ENCODE data around the gene EXOC3L1.
A peak's percentile ranks its signal among the peaks of the same experiment; 100 is the strongest.

Gene EXOC3L1

DNA sequence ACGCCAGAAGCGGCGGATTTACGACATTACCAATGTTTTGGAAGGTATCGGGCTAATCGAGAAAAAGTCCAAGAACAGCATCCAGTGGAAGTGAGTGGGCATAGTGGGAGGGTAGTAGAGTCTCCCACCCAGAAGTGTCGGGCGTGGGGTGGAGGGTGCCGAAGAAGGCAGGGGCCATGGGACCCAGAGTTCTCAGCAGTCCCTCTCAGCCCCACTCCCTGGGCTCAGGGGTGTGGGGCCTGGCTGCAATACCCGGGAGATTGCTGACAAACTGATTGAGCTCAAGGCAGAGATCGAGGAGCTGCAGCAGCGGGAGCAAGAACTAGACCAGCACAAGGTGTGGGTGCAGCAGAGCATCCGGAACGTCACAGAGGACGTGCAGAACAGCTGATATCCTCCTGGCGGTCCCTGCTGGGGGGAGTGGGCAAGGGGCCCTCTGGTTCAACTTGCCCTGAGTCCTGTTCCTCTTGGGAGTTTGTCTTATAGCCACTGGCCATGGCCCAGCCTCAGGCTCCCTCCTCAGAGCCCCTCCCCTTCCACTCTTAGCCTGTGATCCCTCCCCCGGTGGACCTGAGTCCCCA is 2.9 kb upstream of the EXOC3L1 start:
- no peaks in the 10 kb centered on the region for H3K9me3 ChIP-seq (ENCODE audit: low read length)
- peaks cover 26% of the 10 kb centered on the region for H3K4me1 ChIP-seq (ENCODE audit: insufficient read depth, low read length)
- H3K4me3 ChIP-seq (ENCODE audit: low read depth in 1 of 2, low read length in 2 of 2), result peak overlapping the region; percentile 47 to 91
- H3K36me3 ChIP-seq (ENCODE audit: insufficient read depth, low read length), result peaks cover 44% of the 10 kb centered on the region
- peak overlapping the region; percentile 80 for H3K27ac ChIP-seq (ENCODE audit: low read depth, low read length)
- H3K27me3 ChIP-seq (ENCODE audit: control insufficient read depth in 1 of 2, insufficient read depth in 2 of 2, low read length in 2 of 2), result no peaks in the 10 kb centered on the region
- peak overlapping the region; percentile 79 for H3K9ac ChIP-seq (ENCODE audit: low read length)

DNA sequence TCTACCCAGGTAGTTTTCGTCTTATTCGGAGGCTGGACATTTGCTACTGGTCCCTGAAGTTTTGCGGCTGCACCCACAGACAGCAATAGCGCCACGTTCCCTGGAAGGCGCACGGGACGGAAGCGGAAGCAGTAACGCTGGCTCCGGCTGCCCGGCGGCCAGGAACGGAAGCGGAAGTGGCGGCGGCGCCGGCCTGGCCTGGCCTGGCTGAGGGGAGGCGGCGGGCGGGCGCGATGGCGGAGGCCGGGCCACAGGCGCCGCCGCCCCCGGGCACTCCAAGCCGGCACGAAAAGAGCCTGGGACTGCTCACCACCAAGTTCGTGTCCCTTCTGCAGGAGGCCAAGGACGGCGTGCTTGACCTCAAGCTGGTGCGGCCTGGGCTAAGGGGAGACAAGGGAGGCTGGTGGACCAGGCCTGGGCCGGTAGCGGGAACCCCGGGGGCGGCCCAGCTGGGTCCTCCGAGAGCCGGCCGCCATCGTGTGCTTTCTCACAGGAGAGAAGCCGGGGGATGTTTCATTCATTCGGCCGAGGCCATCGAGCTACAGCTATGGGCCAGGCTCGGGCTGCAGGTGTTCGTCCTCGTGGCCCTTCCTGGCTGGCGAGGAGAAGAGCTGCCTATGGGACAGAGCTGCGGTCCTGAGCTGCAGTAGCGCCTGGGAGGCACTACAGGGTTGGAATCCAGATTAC is 2.2 kb upstream of the EXOC3L1 start, which contains the start of gene E2F4:
Gene E2F4, plus strand, starts transcription at position 161 of the 687 bp plus-strand sequence. Its CDS starts 73 bp downstream, at position 234.
- Histone ChIP-seq H3K36me3 (ENCODE audit: insufficient read depth, low read length) (peaks cover 36% of the 10 kb centered on the region), H3K27me3 (ENCODE audit: control insufficient read depth in 1 of 2, insufficient read depth in 2 of 2, low read length in 2 of 2) (no peaks in the 10 kb centered on the region), H3K4me3 (ENCODE audit: low read depth in 1 of 2, low read length in 2 of 2) (peak within 1 kb of the TSS; percentile 47 to 91), H3K4me1 (ENCODE audit: insufficient read depth, low read length) (peaks cover 26% of the 10 kb centered on the region), H3K27ac (ENCODE audit: low read depth, low read length) (peak within 1 kb of the TSS; percentile 80), H3K9ac (ENCODE audit: low read length) (peak within 1 kb of the TSS; percentile 79), H3K9me3 (ENCODE audit: low read length) (no peaks in the 10 kb centered on the region)

DNA sequence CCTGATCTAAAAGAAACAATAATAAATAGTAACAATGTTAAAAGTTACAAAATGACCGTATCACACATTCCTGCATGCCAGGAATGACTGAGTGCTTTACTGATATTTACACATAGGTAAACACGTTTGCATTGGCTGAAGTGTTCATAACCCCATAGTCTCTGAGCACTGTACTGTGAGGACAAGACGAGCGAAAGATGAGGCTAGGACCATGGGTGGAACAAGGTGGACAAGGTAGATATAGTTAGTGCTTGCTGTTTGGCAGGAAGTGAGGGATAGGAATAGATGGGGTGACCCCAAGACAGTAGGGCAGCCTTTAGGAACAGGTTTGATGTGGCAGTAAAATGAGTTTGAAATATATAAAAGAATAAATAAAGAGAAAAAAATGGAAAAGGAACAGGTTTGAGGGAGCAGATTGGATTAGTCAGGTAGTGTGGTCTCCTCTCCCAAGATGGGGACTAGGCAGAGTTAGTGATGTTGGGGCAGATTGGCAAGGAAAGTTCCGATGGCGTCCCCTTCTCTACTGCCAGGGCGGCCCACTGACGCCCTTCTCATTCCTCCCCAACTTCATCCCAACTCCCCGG is 1.6 kb upstream of the EXOC3L1 start:
- Histone ChIP-seq H3K4me1 (ENCODE audit: insufficient read depth, low read length) (peaks cover 26% of the 10 kb centered on the region), H3K9ac (ENCODE audit: low read length) (no peak overlapping the region), H3K9me3 (ENCODE audit: low read length) (no peaks in the 10 kb centered on the region), H3K27me3 (ENCODE audit: control insufficient read depth in 1 of 2, insufficient read depth in 2 of 2, low read length in 2 of 2) (no peaks in the 10 kb centered on the region), H3K4me3 (ENCODE audit: low read depth in 1 of 2, low read length in 2 of 2) (peak overlapping the region in 1 of 2 donors; percentile 91), H3K36me3 (ENCODE audit: insufficient read depth, low read length) (peaks cover 30% of the 10 kb centered on the region), H3K27ac (ENCODE audit: low read depth, low read length) (no peak overlapping the region)

- no peak overlapping the region for H3K27ac ChIP-seq (ENCODE audit: low read depth, low read length)
- no peak overlapping the region for H3K9ac ChIP-seq (ENCODE audit: low read length)
- peaks cover 28% of the 10 kb centered on the region for H3K4me1 ChIP-seq (ENCODE audit: insufficient read depth, low read length)
- H3K4me3 ChIP-seq (ENCODE audit: low read depth in 1 of 2, low read length in 2 of 2), result no peak overlapping the region
- no peaks in the 10 kb centered on the region for H3K27me3 ChIP-seq (ENCODE audit: control insufficient read depth in 1 of 2, insufficient read depth in 2 of 2, low read length in 2 of 2)
- peaks cover 22% of the 10 kb centered on the region for H3K36me3 ChIP-seq (ENCODE audit: insufficient read depth, low read length)
- H3K9me3 ChIP-seq (ENCODE audit: low read length), result no peaks in the 10 kb centered on the region
Observed at GRCh38 chr16:67190448-67191399, 788 bp upstream of the EXOC3L1 start.

GRCh38 chr16:67188798-67189197 is 1.1 kb downstream of the EXOC3L1 start:
- Histone ChIP-seq H3K9me3 (ENCODE audit: low read length) (no peaks in the 10 kb centered on the region), H3K36me3 (ENCODE audit: insufficient read depth, low read length) (peaks cover 3% of the 10 kb centered on the region), H3K4me1 (ENCODE audit: insufficient read depth, low read length) (peaks cover 37% of the 10 kb centered on the region), H3K9ac (ENCODE audit: low read length) (no peak overlapping the region), H3K27ac (ENCODE audit: low read depth, low read length) (no peak overlapping the region), H3K27me3 (ENCODE audit: control insufficient read depth in 1 of 2, insufficient read depth in 2 of 2, low read length in 2 of 2) (no peaks in the 10 kb centered on the region), H3K4me3 (ENCODE audit: low read depth in 1 of 2, low read length in 2 of 2) (no peak overlapping the region)

DNA sequence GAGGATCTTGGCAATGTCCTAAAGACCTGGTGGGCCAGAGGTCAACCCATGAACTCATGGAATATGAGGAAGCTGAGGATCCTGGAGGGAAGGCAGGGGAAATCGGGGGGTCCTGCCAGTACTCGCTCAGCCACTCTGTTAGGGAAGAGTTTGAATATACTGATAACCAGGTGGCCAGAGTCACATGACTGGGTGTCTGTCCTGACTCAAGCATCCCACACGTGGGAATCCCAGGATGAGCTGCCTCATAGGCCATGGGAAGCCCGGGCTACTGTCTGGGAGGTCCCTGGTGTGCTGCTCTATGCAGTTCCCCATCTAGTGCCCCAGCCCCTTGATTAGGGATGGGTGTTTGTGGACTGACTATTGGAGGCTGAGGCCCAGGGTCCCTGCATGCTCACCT is 1.6 kb downstream of the EXOC3L1 start:
- Histone ChIP-seq H3K4me3 (ENCODE audit: low read depth in 1 of 2, low read length in 2 of 2) (no peak overlapping the region), H3K9me3 (ENCODE audit: low read length) (no peaks in the 10 kb centered on the region), H3K4me1 (ENCODE audit: insufficient read depth, low read length) (peaks cover 34% of the 10 kb centered on the region), H3K36me3 (ENCODE audit: insufficient read depth, low read length) (no peaks in the 10 kb centered on the region), H3K9ac (ENCODE audit: low read length) (no peak overlapping the region), H3K27ac (ENCODE audit: low read depth, low read length) (no peak overlapping the region), H3K27me3 (ENCODE audit: control insufficient read depth in 1 of 2, insufficient read depth in 2 of 2, low read length in 2 of 2) (no peaks in the 10 kb centered on the region)

DNA sequence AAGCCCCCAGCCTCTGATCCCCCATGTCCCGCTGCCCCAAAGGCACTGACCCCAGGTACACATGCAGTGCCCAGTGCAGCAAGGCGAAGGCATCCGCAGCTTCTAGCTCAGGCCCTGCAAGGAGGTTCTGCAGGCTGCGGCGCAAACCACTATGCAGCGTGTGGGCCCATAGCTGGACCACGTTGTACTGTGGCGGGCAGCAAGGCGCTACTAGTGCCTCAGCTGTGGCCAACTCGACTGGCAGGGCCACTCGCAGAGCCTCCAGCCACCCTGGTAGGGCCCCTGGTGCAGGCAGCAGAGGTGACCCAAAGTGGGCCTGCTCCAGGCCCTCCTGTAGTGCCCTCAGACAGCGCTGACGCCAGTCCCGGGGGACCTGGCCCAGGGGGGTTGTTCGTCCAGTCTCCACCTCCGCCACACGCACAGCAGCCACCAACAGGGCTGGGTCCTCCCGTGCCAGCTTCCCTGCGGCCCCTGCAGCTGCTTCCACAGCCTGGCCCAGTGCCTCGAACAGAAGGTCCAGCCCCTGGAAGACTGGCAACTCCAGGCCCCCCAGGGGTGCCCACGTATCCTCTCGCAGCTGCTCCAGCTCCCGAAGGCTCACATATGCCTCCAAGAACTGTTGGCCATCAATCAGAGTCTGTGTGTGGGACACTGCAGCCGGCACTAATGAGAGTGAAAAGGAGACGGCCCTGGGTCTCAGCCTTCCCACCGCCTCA is 2.6 kb downstream of the EXOC3L1 start:
- H3K4me3 ChIP-seq (ENCODE audit: low read depth in 1 of 2, low read length in 2 of 2), result no peak overlapping the region
- no peaks in the 10 kb centered on the region for H3K27me3 ChIP-seq (ENCODE audit: control insufficient read depth in 1 of 2, insufficient read depth in 2 of 2, low read length in 2 of 2)
- H3K36me3 ChIP-seq (ENCODE audit: insufficient read depth, low read length), result no peaks in the 10 kb centered on the region
- peaks cover 35% of the 10 kb centered on the region for H3K4me1 ChIP-seq (ENCODE audit: insufficient read depth, low read length)
- no peak overlapping the region for H3K27ac ChIP-seq (ENCODE audit: low read depth, low read length)
- no peak overlapping the region for H3K9ac ChIP-seq (ENCODE audit: low read length)
- no peaks in the 10 kb centered on the region for H3K9me3 ChIP-seq (ENCODE audit: low read length)

- no peaks in the 10 kb centered on the region for H3K9me3 ChIP-seq (ENCODE audit: low read length)
- peaks cover 32% of the 10 kb centered on the region for H3K4me1 ChIP-seq (ENCODE audit: insufficient read depth, low read length)
- H3K36me3 ChIP-seq (ENCODE audit: insufficient read depth, low read length), result no peaks in the 10 kb centered on the region
- no peak overlapping the region for H3K4me3 ChIP-seq (ENCODE audit: low read depth in 1 of 2, low read length in 2 of 2)
- H3K9ac ChIP-seq (ENCODE audit: low read length), result no peak overlapping the region
- H3K27me3 ChIP-seq (ENCODE audit: control insufficient read depth in 1 of 2, insufficient read depth in 2 of 2, low read length in 2 of 2), result no peaks in the 10 kb centered on the region
- H3K27ac ChIP-seq (ENCODE audit: low read depth, low read length), result no peak overlapping the region
Observed at GRCh38 chr16:67186550-67186950, 3.4 kb downstream of the EXOC3L1 start.

- no peaks in the 10 kb centered on the region for H3K36me3 ChIP-seq (ENCODE audit: insufficient read depth, low read length)
- peak overlapping the region in 1 of 2 donors; percentile 25 for H3K4me3 ChIP-seq (ENCODE audit: low read depth in 1 of 2, low read length in 2 of 2)
- H3K27me3 ChIP-seq (ENCODE audit: control insufficient read depth in 1 of 2, insufficient read depth in 2 of 2, low read length in 2 of 2), result no peaks in the 10 kb centered on the region
- H3K9me3 ChIP-seq (ENCODE audit: low read length), result no peaks in the 10 kb centered on the region
- no peak overlapping the region for H3K27ac ChIP-seq (ENCODE audit: low read depth, low read length)
- H3K4me1 ChIP-seq (ENCODE audit: insufficient read depth, low read length), result peaks cover 28% of the 10 kb centered on the region
- no peak overlapping the region for H3K9ac ChIP-seq (ENCODE audit: low read length)
Observed at GRCh38 chr16:67185651-67186134, 4.2 kb downstream of the EXOC3L1 start.

GRCh38 chr16:67184995-67185650 is 4.8 kb downstream of the EXOC3L1 start:
- Histone ChIP-seq H3K9ac (ENCODE audit: low read length) (no peak overlapping the region), H3K27ac (ENCODE audit: low read depth, low read length) (no peak overlapping the region), H3K27me3 (ENCODE audit: control insufficient read depth in 1 of 2, insufficient read depth in 2 of 2, low read length in 2 of 2) (no peaks in the 10 kb centered on the region), H3K36me3 (ENCODE audit: insufficient read depth, low read length) (no peaks in the 10 kb centered on the region), H3K9me3 (ENCODE audit: low read length) (no peaks in the 10 kb centered on the region), H3K4me3 (ENCODE audit: low read depth in 1 of 2, low read length in 2 of 2) (peak overlapping the region; percentile 34 to 64), H3K4me1 (ENCODE audit: insufficient read depth, low read length) (peaks cover 28% of the 10 kb centered on the region)

Measured in muscle layer of colon (tissue), 2 donors.